Measurements from ENCODE around the gene ATF1.
A peak's percentile ranks its signal among the peaks of the same experiment; 100 is the strongest.
"Not testable (repeated sequence)": the region's sequence is repeated elsewhere in the genome, so short reads cannot be mapped to it uniquely, and the experiment has no call there.

ATF1 gene

DNA sequence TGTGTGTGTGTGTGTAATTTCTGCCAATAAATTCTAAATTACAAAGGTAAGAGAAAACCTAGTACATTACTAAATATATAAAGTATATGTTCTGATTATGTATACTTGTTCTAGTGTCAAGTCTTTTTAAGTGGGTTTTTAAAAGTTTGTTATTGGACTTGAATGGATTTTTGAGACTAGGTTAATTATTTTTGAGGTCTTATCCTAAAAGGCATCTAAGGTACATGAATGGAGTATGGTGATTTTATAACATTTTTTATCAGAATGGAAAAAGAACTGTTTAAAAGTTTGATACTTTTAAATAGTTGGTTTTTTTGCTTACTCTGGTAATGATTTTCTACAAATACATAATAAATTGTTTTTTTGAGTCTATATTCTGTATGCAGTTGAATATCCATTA, 56.3 kb downstream of the ATF1 start:
- Histone ChIP-seq H3K9me3 (ENCODE audit: insufficient read depth, low read length) (no peaks in the 10 kb centered on the region), H3K27ac (ENCODE audit: low read length) (no peak overlapping the region), H3K27me3 (ENCODE audit: low read depth, low read length) (no peaks in the 10 kb centered on the region), H3K4me2 (ENCODE audit: low read length) (no peak overlapping the region), H2AFZ (ENCODE audit: low read depth, low read length) (no peak overlapping the region), H4K20me1 (ENCODE audit: insufficient read depth, low read length) (no peaks in the 10 kb centered on the region), H3K4me1 (ENCODE audit: low read length) (peaks cover 6% of the 10 kb centered on the region), H3K36me3 (replicated peaks; ENCODE audit: low read depth, low read length) (peaks cover 17% of the 10 kb centered on the region), H3K9ac (ENCODE audit: low read length) (no peak overlapping the region), H3K4me3 (ENCODE audit: low read length) (no peak overlapping the region), H3K79me2 (ENCODE audit: low read length) (no peaks in the 10 kb centered on the region)
- TF ChIP-seq, protein P1, sequence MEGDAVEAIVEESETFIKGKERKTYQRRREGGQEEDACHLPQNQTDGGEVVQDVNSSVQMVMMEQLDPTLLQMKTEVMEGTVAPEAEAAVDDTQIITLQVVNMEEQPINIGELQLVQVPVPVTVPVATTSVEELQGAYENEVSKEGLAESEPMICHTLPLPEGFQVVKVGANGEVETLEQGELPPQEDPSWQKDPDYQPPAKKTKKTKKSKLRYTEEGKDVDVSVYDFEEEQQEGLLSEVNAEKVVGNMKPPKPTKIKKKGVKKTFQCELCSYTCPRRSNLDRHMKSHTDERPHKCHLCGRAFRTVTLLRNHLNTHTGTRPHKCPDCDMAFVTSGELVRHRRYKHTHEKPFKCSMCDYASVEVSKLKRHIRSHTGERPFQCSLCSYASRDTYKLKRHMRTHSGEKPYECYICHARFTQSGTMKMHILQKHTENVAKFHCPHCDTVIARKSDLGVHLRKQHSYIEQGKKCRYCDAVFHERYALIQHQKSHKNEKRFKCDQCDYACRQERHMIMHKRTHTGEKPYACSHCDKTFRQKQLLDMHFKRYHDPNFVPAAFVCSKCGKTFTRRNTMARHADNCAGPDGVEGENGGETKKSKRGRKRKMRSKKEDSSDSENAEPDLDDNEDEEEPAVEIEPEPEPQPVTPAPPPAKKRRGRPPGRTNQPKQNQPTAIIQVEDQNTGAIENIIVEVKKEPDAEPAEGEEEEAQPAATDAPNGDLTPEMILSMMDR (IDR thresholded peaks at IDR 0.05; ENCODE audit: low read depth, low read length), result no peak
- TF ChIP-seq EZH2phosphoT487 (IDR thresholded peaks at IDR 0.05; ENCODE audit: low read depth), result no peak

DNA sequence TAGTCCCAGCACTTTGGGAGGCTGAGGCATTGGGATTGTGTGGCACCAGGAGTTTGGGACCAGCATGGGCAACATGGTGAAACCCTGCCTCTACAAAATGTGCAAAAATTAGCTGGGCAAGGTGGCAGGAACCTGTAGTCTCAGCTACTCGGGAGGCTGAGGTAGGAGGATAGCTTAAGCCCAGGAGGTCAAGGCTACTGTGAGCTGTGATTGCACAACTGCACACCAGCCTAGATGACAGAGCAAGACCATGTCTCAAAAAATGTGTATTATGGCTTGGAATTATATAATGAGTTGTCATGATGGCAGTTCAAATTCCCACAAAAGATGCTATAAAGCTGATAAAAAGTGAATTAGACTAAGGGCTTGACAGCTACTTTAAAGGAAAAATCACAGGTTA, 58.2 kb downstream of the ATF1 start:
- H3K4me1 ChIP-seq (ENCODE audit: low read length), result peaks cover 7% of the 10 kb centered on the region
- no peaks in the 10 kb centered on the region for H4K20me1 ChIP-seq (ENCODE audit: insufficient read depth, low read length)
- H3K4me3 ChIP-seq (ENCODE audit: low read length), result no peak overlapping the region
- no peak for TF ChIP-seq EZH2phosphoT487 (IDR thresholded peaks at IDR 0.05; ENCODE audit: low read depth)
- TF ChIP-seq, protein P1 (IDR thresholded peaks at IDR 0.05; ENCODE audit: low read depth, low read length), result no peak
- H3K27ac ChIP-seq (ENCODE audit: low read length), result no peak overlapping the region
- no peak overlapping the region for H3K4me2 ChIP-seq (ENCODE audit: low read length)
- no peak overlapping the region for H2AFZ ChIP-seq (ENCODE audit: low read depth, low read length)
- H3K27me3 ChIP-seq (ENCODE audit: low read depth, low read length), result no peaks in the 10 kb centered on the region
- no peaks in the 10 kb centered on the region for H3K9me3 ChIP-seq (ENCODE audit: insufficient read depth, low read length)
- peaks cover 7% of the 10 kb centered on the region for H3K36me3 ChIP-seq (replicated peaks; ENCODE audit: low read depth, low read length)
- H3K79me2 ChIP-seq (ENCODE audit: low read length), result no peaks in the 10 kb centered on the region
- no peak overlapping the region for H3K9ac ChIP-seq (ENCODE audit: low read length)

DNA sequence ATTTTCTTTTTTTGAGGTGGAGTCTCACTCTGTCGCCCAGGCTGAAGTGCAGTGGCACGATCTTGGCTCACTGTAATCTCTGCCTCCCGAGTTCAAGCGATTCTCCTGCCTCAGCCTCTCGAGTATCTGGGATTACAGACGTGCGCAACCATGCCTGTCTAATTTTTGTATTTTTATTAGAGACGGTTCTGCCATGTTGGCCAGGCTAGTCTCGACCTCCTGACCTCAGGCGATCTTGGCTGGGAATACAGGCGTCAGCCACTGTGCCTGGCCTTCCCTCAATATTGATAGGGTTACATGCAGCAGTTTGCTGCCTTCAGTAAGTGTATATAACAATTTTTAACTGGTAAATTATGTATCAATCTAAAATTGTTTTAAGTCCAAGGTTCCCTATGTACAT, 59.8 kb downstream of the ATF1 start:
- H3K27me3 ChIP-seq (ENCODE audit: low read depth, low read length); H3K9me3 ChIP-seq (ENCODE audit: insufficient read depth, low read length): not testable (repeated sequence)

DNA sequence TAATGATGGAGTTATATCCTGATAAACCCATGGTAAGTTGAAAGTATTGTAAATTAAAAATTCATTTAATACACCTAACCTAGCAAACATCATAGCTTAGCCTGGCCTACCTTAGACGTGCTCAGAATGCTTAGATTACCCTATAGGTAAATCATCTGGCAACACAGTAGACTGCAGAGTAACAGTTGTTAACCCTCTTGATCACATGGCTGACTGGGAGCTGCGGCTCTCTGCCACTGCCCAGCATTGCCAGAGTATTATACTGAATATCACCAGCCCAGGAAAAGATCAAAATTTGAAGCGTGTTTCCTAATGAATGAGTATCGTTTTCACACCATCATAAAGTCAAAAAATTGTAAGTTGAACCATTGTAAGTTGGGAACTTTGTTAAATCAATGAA, 61.0 kb downstream of the ATF1 start:
- Histone ChIP-seq H3K4me2 (ENCODE audit: low read length) (peak overlapping the region; percentile 29), H3K4me3 (ENCODE audit: low read length) (peak overlapping the region; percentile 1; the same call in 1 of the 2 replicates), H2AFZ (ENCODE audit: low read depth, low read length) (no peak overlapping the region), H3K27me3 (ENCODE audit: low read depth, low read length) (no peaks in the 10 kb centered on the region), H3K9me3 (ENCODE audit: insufficient read depth, low read length) (no peaks in the 10 kb centered on the region), H3K36me3 (replicated peaks; ENCODE audit: low read depth, low read length) (no peaks in the 10 kb centered on the region), H3K9ac (ENCODE audit: low read length) (no peak overlapping the region), H3K27ac (ENCODE audit: low read length) (no peak overlapping the region), H4K20me1 (ENCODE audit: insufficient read depth, low read length) (no peaks in the 10 kb centered on the region), H3K79me2 (ENCODE audit: low read length) (no peaks in the 10 kb centered on the region), H3K4me1 (ENCODE audit: low read length) (peaks cover 7% of the 10 kb centered on the region)
- TF ChIP-seq EZH2phosphoT487 (IDR thresholded peaks at IDR 0.05; ENCODE audit: low read depth), result no peak
- TF ChIP-seq, protein P1 (IDR thresholded peaks at IDR 0.05; ENCODE audit: low read depth, low read length), result no peak

More for the DNA sequence above, 59.8 kb downstream of the ATF1 start:
- not testable (repeated sequence) for H3K4me3 ChIP-seq (ENCODE audit: low read length); H3K79me2 ChIP-seq (ENCODE audit: low read length); H3K4me1 ChIP-seq (ENCODE audit: low read length); H3K36me3 ChIP-seq (replicated peaks; ENCODE audit: low read depth, low read length); H3K9ac ChIP-seq (ENCODE audit: low read length); H4K20me1 ChIP-seq (ENCODE audit: insufficient read depth, low read length); H3K27ac ChIP-seq (ENCODE audit: low read length); H3K4me2 ChIP-seq (ENCODE audit: low read length); H2AFZ ChIP-seq (ENCODE audit: low read depth, low read length)

DNA sequence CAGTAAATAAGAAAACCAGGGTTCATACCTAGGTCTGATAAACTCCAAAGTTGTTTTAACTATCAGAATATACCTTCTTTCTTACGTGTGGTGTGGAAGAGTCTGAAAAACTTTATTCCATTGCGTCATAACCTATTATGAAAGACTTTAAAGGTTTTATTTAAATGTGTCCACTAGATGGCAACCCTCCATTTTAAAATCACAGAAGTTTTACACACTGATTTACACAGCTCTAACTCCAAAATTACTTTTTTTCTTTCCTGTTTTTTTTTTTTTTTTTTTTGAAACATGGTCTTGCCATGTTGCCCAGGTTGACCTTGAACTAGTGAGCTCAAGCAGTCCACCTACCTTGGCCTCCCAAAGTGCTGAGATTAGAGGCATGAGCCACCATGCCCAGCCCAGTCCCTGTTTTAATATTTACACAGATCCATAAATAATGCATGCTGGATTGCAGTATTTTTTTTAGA, 61.5 kb downstream of the ATF1 start:
- no peaks in the 10 kb centered on the region for H3K79me2 ChIP-seq (ENCODE audit: low read length)

More for the DNA sequence above, 61.5 kb downstream of the ATF1 start:
- no peak overlapping the region for H3K9ac ChIP-seq (ENCODE audit: low read length)
- peak overlapping the region; percentile 1; the same call in 1 of the 2 replicates for H3K4me3 ChIP-seq (ENCODE audit: low read length)
- peaks cover 7% of the 10 kb centered on the region for H3K4me1 ChIP-seq (ENCODE audit: low read length)
- no peaks in the 10 kb centered on the region for H4K20me1 ChIP-seq (ENCODE audit: insufficient read depth, low read length)
- peak overlapping the region; percentile 29 for H3K4me2 ChIP-seq (ENCODE audit: low read length)
- H3K27me3 ChIP-seq (ENCODE audit: low read depth, low read length), result no peaks in the 10 kb centered on the region
- H3K36me3 ChIP-seq (replicated peaks; ENCODE audit: low read depth, low read length), result no peaks in the 10 kb centered on the region
- no peak overlapping the region for H3K27ac ChIP-seq (ENCODE audit: low read length)
- H2AFZ ChIP-seq (ENCODE audit: low read depth, low read length), result no peak overlapping the region
- H3K9me3 ChIP-seq (ENCODE audit: insufficient read depth, low read length), result no peaks in the 10 kb centered on the region
- TF ChIP-seq EZH2phosphoT487 (IDR thresholded peaks at IDR 0.05; ENCODE audit: low read depth), result no peak
- TF ChIP-seq, protein P1 (IDR thresholded peaks at IDR 0.05; ENCODE audit: low read depth, low read length), result peak; percentile 56
